ENCODE measurements around the gene FGF18. TPM values are rescaled to one million over a fixed set of nuclear protein-coding genes. Genes with fewer than 3 reads are reported as not detected.
A peak's percentile ranks its signal among the peaks of the same experiment; 100 is the strongest.

Gene FGF18
- total RNA-seq, 2 experiments from 2014 or later, result 0.31 to 0.33 TPM

- Mint-ChIP-seq H3K27ac (no peak overlapping the region), H3K36me3 (ENCODE audit: low read depth) (no peaks in the 10 kb centered on the region), H3K4me3 (no peak overlapping the region), H3K4me1 (ENCODE audit: low read depth) (no peaks in the 10 kb centered on the region), H3K27me3 (peaks cover 72% of the 10 kb centered on the region), H3K9me3 (no peaks in the 10 kb centered on the region)
- intact Hi-C loops (cut with DNase I, micrococcal nuclease), result no loop called here
- TF ChIP-seq CTCF (IDR thresholded peaks at IDR 0.05), result no peak
- ATAC-seq (ENCODE audit: poor library complexity), result no peak
- Histone ChIP-seq H3K4me1 (ENCODE audit: insufficient read depth, low read length) (no peaks in the 10 kb centered on the region), H3K36me3 (ENCODE audit: insufficient read depth, low read length) (no peaks in the 10 kb centered on the region), H3K27me3 (ENCODE audit: control insufficient read depth in 1 of 2, insufficient read depth in 2 of 2, low read length in 2 of 2) (peaks cover 16 to 26% of the 10 kb centered on the region in 2 experiments), H3K27ac (ENCODE audit: low read depth in 1 of 2, low read length in 2 of 2) (no peak overlapping the region), H3K9me3 (ENCODE audit: control insufficient read depth in 1 of 2, insufficient read depth in 1 of 2, low read length in 2 of 2) (no peaks in the 10 kb centered on the region), H3K4me3 (ENCODE audit: low read length) (no peak overlapping the region)
- ChIA-PET CTCF (no interaction called here), POLR2A (no interaction called here)
- DNase-seq, result no peak
Measured at GRCh38 chr5:171449426-171449825, 30.0 kb downstream of the FGF18 start.

GRCh38 chr5:171450423-171451331 is 31.2 kb downstream of the FGF18 start:
- Mint-ChIP-seq H3K4me3 (no peak overlapping the region), H3K27me3 (peaks cover 74% of the 10 kb centered on the region), H3K9me3 (no peaks in the 10 kb centered on the region), H3K27ac (no peak overlapping the region), H3K36me3 (ENCODE audit: low read depth) (no peaks in the 10 kb centered on the region), H3K4me1 (ENCODE audit: low read depth) (no peaks in the 10 kb centered on the region)
- ATAC-seq (ENCODE audit: poor library complexity) (peak; percentile 17), DNase-seq (peak in 3 of 14 experiments; percentile 7 to 29 (median 9))
- no peaks in the 10 kb centered on the region for H3K4me1 ChIP-seq (ENCODE audit: insufficient read depth, low read length)
- intact Hi-C loops (cut with DNase I, micrococcal nuclease), result no loop called here
- peaks cover 16 to 26% of the 10 kb centered on the region in 2 experiments for H3K27me3 ChIP-seq (ENCODE audit: control insufficient read depth in 1 of 2, insufficient read depth in 2 of 2, low read length in 2 of 2)
- H3K4me3 ChIP-seq (ENCODE audit: low read length), result no peak overlapping the region
- H3K27ac ChIP-seq (ENCODE audit: low read depth in 1 of 2, low read length in 2 of 2), result no peak overlapping the region
- CTCF ChIA-PET, result no interaction called here
- TF ChIP-seq CTCF (IDR thresholded peaks at IDR 0.05), result no peak
- POLR2A ChIA-PET, result no interaction called here
- no peaks in the 10 kb centered on the region for H3K36me3 ChIP-seq (ENCODE audit: insufficient read depth, low read length)
- no peaks in the 10 kb centered on the region for H3K9me3 ChIP-seq (ENCODE audit: control insufficient read depth in 1 of 2, insufficient read depth in 1 of 2, low read length in 2 of 2)

DNA sequence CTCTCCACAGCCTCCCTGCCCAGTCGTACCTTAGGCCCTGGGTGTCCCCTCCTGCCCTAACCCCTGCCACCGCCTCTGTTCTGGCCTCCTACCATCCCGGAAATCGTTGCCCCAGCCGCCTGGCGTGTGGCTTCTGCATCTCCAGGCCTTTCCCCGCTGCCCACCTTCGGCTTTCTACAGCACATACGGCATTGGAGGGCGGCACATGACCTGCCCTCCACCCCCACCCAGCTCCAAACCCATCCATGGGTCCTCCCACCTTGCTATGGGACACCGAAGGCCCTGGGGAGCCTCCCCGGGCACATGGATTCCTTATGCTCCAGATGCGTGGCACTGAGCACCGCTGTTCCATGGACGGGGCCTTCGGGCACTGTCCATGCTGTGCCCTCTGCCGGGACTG is 32.0 kb downstream of the FGF18 start:
- ATAC-seq (ENCODE audit: poor library complexity) (no peak), DNase-seq (no peak)
- no peak overlapping the region for H3K4me3 ChIP-seq (ENCODE audit: low read length)
- H3K9me3 ChIP-seq (ENCODE audit: control insufficient read depth in 1 of 2, insufficient read depth in 1 of 2, low read length in 2 of 2), result no peaks in the 10 kb centered on the region
- POLR2A ChIA-PET, result no interaction called here
- H3K27me3 ChIP-seq (ENCODE audit: control insufficient read depth in 1 of 2, insufficient read depth in 2 of 2, low read length in 2 of 2), result peaks cover 16 to 26% of the 10 kb centered on the region in 2 experiments
- H3K4me1 ChIP-seq (ENCODE audit: insufficient read depth, low read length), result no peaks in the 10 kb centered on the region
- H3K27ac ChIP-seq (ENCODE audit: low read depth in 1 of 2, low read length in 2 of 2), result no peak overlapping the region
- no peaks in the 10 kb centered on the region for H3K36me3 ChIP-seq (ENCODE audit: insufficient read depth, low read length)
- Mint-ChIP-seq H3K4me3 (peak overlapping the region; percentile 42), H3K4me1 (ENCODE audit: low read depth) (no peaks in the 10 kb centered on the region), H3K27me3 (peaks cover 74% of the 10 kb centered on the region), H3K9me3 (no peaks in the 10 kb centered on the region), H3K36me3 (ENCODE audit: low read depth) (no peaks in the 10 kb centered on the region), H3K27ac (no peak overlapping the region)
- CTCF ChIA-PET, result no interaction called here
- TF ChIP-seq CTCF (IDR thresholded peaks at IDR 0.05), result no peak
- intact Hi-C loops (cut with DNase I, micrococcal nuclease), result no loop called here
